Ovary (tissue), 3 donors: Measurements from ENCODE around the gene NGLY1.

Source experiments
- CTCF ChIP-seq, 3 donors: fragments of 450-650 bp in 2 of 3; fragments of 200-600 bp in 1 of 3; IDR thresholded peaks; one replicate each; pipeline versions ENCODE4 v1.5.1 to v1.8.0; 2016 to 2022; ENCODE audit warnings: antibody characterized with exemption in 3 of 3, mild to moderate bottlenecking in 1 of 3
- POLR2A ChIP-seq: fragments of 450-650 bp; IDR thresholded peaks from one replicate; pipeline ENCODE4 v1.6.1; 2017; ENCODE audit warnings: antibody characterized with exemption, mild to moderate bottlenecking, moderate library complexity
- donor health status: DM: no; HTN: no; CAD: no.

DNA sequence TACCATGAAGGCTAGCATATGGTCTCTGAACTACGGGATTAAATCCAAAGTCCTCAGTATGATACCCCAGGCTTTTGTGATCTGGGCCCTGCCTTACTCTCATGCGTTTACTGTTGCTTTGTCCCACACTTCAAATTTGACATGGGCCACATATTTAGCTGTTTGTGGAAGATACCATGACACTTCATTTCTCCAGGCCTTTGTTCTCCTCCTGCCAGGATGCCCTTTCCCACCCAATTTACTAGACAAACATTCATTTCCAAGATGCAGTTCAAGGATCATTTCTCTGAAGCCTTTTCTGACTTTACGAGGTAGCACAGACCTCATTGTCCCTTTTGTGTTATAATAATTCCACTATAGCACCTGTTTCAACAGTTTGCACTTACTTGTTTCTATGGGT lies 4.4 kb upstream of the NGLY1 start:
- TF ChIP-seq CTCF (IDR thresholded peaks at IDR 0.05) (no peak), POLR2A (no peak)
